ENCODE data around the gene MAP3K21.

- TF ChIP-seq, protein P1, sequence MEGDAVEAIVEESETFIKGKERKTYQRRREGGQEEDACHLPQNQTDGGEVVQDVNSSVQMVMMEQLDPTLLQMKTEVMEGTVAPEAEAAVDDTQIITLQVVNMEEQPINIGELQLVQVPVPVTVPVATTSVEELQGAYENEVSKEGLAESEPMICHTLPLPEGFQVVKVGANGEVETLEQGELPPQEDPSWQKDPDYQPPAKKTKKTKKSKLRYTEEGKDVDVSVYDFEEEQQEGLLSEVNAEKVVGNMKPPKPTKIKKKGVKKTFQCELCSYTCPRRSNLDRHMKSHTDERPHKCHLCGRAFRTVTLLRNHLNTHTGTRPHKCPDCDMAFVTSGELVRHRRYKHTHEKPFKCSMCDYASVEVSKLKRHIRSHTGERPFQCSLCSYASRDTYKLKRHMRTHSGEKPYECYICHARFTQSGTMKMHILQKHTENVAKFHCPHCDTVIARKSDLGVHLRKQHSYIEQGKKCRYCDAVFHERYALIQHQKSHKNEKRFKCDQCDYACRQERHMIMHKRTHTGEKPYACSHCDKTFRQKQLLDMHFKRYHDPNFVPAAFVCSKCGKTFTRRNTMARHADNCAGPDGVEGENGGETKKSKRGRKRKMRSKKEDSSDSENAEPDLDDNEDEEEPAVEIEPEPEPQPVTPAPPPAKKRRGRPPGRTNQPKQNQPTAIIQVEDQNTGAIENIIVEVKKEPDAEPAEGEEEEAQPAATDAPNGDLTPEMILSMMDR (optimal IDR thresholded peaks at IDR 0.05 in 1 of 3, IDR thresholded peaks at IDR 0.05 in 1 of 3, conservative IDR thresholded peaks at IDR 0.05 in 1 of 3; ENCODE audit: extremely low read depth in 1 of 3, insufficient read depth in 2 of 3, low read length in 3 of 3), result no peak
- TF ChIP-seq EZH2 (IDR thresholded peaks at IDR 0.05; ENCODE audit: low read length), result no peak
Observed at GRCh38 chr1:233432916-233433315, 105.4 kb downstream of the MAP3K21 start.

All from keratinocyte (primary cell).